ENCODE measurements around the gene ITGAL.
"Not testable (repeated sequence)": the region's sequence is repeated elsewhere in the genome, so short reads cannot be mapped to it uniquely, and the experiment has no call there.

The ITGAL gene

DNA sequence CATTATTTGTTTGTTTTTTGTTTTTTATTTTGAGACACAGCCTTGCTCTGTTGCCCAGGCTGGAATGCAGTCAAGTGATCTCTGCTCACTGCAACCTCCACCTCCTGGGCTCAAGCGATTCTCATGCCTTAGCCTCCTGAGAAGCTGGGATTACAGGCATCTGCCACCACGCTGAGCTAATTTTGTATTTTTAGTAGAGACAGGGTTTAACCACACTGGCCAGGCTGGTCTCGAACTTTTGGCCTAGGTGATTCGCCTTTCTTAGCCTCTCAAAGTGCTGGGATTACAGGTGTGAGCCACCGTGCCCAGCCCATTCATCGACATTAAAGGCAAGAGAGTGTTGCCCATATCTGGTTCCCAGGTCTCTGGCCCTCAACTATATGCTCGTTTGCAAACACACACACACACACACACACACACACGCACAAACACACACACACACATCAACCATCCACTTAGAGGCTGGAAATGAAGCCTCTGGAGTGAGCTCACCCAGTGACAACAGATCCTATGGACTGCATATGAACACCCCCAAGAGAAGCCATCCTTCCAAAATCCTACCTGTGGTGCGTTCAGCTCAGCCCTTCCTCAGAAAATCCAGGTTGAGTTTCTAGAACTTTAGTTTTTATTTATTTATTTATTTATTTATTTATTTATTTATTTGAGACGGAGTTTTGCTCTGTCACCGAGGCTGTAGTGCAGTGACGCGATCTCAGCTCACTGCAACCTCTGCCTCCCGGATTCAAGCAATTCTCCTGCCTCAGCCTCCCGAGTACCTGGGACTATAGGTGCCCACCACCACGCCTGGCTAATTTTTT lies 14.6 kb upstream of the ITGAL start:
- DNase-seq, result no peak

DNA sequence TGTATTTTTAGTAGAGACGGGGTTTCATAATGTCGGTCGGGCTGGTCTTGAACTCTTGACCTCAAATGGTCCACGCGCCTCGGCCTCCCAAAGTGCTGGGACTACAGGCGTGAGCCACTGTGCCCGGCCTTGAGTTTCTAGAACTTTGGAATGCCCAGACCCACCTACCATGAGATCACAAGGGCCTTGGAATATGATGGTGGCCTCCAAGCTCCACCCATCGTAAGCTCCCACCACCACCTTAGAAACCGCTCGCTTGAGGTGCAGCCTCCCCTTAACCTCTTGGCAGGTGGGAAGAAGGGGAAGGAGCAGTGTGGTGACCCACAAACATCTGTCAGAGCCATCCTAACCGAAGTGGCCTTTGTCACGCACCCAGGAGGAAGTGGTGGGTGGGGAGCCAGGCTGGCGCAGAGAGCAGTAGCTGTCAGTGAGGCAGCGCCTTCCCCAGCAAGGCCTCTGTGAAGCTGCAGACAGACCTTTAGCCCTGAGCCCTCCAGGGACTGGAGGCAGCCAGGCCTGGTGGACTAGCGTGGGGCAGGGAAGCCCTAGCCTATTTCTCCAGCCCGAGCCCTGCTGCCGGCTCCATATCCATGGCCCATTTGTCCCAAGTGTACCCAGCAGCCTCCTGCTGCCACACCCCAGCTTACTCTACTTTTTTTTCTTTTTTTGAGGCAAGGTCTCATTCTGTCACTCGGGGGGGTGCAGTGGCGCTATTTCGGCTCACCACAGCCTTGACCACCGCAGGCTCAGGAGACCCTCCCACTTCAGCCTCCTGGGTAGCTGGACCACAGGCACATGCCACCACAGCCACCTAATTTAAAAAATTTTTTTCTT lies 13.8 kb upstream of the ITGAL start:
- no peak for DNase-seq

DNA sequence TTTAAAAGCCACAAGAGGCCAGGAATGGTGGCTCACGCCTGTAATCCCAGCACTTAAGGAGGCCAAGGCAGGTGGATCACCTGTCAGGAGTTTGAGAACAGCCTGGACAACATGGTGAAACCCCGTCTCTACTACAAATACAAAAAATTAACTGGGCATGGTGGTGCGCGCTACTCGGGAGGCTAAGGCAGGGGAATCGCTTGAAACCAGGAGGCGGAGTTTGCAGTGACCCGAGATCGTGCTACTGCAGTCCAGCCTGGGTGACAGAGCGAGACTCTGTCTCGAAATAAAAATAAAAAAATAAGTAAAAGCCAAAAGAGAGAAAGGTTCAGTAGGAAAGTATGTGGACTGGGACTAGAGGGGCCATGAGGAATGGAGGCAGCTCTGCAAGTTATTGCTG lies 13.1 kb upstream of the ITGAL start:
- DNase-seq, result no peak

DNA sequence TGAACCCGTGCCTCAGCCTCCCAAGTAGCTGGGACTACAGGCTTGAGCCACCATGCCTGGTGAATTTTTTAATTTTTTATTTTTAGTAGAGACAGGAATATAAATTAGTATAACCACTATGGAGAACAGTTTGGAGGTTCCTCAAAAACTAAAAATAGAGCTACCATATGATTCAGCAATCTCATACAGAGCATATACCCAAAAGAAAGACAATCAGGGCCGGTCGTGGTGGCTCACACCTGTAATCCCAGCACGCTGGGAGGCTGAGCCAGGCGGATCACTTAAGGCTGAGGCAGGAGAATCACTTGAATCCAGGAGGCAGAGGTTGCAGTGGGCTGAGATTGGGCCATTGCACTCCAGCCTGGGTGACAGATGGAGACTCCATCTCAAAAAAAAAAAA lies 11.1 kb upstream of the ITGAL start:
- DNase-seq, result not testable (repeated sequence)

DNA sequence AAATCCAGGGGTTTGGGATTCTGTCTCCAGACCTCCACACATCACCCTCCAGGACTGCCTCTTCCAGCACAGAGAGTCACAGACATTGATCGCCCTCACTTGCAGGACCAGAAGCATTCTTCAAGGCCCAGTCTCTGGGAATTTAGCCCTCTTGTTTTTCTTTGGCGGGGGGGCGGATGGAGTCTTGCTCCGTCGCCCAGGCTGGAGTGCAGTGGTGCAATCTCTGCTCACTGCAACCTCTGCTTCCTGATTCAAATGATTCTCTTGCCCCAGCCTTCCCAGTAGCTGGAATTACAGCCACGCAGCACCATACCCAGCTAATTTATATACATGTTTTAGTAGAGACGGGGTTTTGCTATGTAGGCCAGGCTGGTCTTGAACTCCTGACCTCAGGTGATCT lies 8.5 kb upstream of the ITGAL start:
- no peak for DNase-seq

DNA sequence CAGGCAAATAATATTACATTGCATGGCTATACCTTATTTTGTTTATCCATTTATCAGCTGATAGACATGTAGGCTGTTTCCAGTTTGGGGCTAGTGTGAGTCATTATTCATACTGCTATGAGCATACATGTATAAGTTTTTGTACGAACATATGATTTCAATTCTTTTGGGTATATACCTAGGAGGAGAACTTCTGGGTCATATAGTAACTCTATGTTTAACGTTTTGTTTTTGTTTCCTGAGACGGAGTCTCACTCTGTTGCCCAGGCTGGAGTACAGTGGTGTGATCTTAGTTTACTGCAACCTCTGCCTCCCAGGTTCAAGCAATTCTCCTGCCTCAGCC lies 2.4 kb upstream of the ITGAL start:
- no peak for DNase-seq

DNA sequence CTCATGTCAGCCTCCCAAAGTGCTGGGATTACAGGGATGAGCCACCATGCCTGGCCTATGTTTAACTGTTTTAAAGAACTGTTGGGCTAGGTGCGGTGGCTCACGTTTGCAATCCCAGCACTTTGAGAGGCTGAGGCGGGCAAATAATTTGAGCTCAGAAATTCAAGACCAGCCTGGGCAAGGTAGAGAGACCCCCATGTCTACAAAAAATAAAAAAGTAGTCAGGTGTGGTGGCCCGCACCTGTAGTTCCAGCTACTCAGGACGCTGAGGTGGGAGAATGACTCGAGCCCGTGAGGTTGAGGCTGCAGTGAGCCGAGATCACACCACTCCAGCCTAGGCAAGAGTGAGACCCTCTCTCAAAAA lies 1.9 kb upstream of the ITGAL start:
- no peak for DNase-seq

DNA sequence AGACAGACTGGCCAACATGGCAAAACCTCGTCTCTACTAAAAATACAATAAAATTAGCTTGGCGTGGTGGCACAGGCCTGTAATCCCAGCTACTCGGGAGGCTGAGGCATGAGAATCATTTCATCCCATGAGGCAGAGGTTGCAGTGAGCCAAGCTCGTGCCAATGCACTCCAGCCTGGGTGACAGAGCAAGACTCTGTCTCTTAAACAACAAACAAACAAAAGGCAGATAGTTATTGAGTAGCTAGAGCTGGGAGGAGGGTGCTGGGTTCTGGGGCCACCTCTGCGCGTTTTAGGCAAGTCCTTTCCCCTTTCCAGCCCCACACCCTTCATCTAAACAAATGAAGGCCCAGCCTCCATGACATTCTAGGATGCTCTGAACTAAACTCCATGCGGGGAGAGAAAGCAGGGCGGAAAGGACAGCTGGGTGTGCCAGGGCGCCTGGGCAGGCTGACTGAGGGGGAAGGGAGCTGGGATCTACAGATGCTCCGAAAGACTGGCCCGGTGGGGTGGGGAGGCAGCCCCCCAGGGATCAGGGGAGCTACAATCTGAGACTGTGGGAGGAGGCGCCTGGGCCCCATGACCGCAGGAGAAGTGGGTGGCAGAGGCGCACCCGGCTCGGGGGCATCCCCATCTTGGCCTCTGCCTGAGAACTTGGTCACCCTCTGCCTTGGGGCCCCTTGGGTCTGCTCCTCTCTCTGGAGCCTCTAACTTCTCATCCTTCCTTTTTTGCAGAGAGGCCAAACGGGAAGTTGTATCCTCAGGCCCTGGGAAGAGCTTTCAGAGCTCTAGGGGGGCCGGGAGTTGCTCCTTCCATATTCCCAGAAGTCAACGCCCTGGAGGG lies 910 bp downstream of the ITGAL start:
- DNase-seq, result no peak

DNA sequence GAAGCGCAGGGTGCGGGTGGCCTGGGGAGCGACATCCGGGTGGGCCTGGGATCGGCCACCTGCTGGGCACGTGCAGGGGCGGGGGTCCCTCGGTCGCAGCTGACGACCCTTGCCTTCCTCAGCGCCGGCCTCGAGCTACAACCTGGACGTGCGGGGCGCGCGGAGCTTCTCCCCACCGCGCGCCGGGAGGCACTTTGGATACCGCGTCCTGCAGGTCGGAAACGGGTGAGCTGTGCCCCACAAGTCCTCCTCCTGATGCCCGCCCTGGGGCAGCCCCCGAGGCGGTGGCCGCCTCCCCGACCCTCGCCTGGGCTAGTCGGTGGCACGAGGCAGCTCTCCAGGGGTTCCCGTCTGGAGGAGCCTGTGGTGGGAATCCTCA lies 1.5 kb downstream of the ITGAL start:
- DNase-seq, result no peak

DNA sequence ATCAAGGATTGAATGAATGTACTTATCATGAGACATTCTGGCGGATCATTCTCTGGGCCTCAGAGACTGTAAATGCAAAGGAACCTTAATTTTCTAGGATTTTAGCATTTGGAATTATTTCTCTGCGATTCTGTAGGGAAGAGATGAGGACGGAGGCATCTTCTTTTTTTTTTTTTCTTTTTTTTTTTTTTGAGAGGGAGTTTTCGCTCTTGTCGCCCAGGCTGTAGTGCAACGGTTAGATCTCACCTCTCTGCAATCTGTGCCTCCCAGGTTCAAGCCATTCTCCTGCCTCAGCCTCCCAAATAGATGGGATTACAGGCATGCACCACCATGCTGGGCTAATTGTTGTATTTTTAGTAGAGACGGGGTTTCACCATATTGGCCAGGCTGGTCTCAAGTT lies 2.1 kb downstream of the ITGAL start:
- no peak for DNase-seq

DNA sequence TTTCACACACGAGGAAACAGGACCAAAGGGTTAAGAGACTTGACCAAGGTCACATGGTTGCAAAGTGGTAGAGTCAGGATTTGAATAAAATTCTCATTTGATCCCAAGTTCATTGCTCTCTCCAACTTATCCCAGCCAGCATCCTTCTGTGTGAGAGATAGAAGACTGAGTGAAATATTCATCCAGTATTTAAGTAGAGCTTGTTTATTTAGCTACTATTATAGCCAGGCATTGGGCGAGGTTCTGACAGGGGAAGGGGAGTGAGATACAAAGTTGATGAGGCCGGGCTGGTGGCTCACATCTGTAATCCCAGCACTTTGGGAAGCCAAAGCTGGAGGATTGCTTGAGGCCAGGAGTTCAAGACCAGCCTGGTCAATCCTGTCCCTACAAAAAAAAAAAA lies 4.4 kb downstream of the ITGAL start:
- no peak for DNase-seq

DNA sequence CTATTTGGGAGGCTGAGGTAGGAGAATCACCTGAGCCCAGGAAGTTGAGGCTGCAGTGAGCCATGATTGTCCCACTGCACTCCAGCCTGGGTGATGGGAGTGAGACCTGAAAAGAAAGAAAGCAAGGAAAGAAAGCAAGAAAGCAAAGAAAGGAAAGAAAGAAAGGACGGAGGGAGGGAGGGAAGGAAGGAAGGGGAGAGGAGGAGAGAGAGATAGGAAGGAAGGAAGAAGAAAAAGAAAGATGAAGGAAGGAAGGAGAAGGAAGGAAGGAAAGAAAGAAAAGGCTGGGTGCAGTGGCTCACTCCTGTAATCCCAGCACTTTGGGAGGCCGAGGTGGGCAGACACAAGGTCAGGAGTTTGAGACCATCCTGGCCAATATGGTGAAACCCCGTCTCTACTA lies 5.2 kb downstream of the ITGAL start:
- not testable (repeated sequence) for DNase-seq

DNA sequence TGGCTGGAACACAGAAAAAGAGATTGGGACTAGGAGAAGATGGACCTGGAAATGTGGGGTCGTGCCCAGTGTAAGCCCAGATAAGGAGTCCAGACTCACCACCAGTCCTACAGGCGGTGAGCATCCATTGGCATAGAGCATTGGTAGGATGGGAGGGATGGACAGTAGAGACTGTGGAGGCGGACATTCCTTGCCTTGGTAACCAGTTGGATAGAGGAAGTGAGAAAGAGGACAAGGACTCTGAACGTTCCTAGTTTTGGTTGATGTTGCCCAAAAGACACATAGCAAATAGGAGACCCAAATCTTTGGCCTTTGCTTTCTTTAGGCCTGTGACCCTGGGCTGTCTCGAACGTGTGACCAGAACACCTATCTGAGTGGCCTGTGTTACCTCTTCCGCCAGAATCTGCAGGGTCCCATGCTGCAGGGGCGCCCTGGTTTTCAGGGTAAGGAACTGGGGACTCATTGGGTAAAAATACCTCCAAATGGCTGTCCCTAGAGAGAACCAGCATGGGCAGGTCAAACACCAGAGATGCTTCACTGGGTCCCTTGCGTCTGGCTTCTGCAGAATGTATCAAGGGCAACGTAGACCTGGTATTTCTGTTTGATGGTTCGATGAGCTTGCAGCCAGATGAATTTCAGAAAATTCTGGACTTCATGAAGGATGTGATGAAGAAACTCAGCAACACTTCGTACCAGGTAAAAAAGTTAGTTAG lies 6.4 kb downstream of the ITGAL start:
- no peak for DNase-seq

DNA sequence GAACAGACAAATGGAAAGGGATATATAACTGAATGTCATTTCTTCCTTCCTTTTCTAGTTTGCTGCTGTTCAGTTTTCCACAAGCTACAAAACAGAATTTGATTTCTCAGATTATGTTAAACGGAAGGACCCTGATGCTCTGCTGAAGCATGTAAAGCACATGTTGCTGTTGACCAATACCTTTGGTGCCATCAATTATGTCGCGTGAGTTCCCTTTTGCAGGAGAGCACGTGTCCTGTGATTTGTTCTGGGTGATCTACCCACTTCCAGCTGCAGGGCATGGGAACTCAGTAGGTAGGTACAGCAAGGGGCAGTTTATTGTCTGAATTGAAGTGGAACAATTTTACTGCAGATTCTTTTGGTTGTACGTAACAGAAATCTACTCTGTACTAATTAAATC lies 8.8 kb downstream of the ITGAL start:
- no peak for DNase-seq

DNA sequence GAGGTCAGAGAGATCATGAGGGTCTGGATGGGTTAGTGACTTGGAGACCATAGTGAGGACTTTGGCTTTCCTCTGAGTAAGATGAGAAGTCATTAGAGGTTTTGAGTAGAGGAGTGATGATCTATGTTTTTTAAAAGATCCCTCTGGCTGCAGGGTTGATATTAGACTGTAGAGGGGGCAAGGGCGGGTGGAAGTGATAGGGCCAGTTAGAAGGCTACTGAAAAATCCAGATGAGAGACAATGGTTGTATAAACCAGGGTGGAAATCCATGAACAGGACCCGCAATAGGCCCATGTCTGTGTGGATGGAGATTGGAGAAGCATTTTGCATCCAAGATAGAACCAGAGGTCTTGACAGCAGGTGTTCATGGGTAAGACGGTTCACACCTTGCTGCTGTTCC lies 9.8 kb downstream of the ITGAL start:
- no peak for DNase-seq

DNA sequence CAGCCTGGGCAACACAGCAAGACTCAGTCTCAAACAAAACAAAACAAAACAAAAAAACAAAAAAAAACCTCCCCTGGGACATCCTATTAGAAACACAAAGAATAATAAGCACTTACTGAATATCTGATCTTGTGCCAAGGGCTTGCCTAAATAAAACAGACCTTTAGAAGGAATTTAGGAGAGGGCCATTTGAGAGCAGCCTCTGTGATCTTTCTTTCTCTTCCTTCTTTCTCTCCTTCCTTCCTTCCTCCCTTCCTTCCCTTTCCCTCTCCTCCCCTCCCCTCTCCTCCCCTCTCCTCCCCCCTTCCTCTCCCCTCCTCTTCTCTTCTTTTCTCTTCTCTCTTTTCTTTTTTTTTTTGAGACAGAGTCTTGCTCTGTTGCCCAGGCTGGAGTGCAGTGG lies 12.3 kb downstream of the ITGAL start:
- DNase-seq, result no peak

DNA sequence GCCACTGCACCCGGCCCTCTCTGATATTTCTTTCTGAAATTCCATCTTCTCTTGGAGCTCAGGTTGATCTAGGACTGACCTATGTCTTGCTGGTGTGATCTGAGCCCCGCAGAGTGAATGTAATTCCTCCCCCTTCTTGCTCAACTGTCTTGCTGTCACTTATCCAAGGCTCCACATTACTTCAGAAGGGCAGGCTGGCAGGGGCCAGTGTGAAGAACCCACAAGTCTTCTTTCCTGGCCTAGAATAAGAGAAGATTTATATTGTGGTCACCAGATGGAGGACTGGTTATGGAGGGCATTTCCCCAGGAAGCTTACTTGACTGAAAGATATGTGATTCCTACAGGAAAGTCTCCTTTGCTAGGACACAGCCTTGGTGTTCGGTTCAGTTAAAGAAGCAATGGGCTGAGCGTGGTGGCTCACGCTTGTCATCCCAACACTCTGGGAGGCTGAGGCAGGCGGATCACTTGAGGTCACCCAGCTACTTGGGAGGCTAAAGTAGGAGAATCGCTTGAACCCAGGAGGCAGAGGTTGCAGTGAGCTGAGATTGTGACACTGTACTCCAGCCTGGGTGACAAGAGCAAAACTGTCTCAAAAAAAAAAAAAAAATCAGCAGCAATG lies 13.4 kb downstream of the ITGAL start:
- DNase-seq, result no peak

DNA sequence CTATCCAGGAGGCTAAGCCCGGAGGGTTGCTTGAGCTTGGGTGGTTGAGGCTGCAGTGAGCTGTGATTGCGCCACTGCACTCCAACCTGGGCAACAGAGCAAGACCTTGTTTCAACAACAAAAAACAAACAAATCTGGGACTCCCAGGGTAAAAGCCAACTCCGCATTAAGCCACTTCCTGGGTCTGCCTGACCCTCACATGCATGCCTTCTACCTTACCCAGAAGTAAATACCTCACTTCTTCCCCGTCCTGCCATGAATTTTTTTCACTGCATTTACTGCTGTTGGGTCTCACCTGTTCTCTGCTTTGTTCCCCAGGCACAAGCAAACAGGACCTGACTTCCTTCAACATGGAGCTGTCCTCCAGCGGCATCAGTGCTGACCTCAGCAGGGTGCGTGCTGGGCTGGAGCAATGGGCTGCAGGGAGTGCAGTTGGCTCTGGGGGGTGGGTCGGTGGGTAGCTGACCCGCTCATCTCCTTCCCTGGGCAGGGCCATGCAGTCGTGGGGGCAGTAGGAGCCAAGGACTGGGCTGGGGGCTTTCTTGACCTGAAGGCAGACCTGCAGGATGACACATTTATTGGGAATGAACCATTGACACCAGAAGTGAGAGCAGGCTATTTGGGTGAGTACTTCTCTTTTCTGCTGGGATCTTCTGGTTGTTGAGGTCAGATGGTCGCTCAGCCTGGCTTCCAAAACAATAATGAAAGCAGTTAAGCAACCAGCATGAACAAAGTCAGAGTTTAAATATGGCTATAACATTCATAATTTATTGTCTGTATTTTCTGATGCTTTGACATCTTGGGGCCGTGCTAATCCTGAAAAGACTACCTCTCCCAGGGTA lies 16.4 kb downstream of the ITGAL start:
- DNase-seq, result no peak

DNA sequence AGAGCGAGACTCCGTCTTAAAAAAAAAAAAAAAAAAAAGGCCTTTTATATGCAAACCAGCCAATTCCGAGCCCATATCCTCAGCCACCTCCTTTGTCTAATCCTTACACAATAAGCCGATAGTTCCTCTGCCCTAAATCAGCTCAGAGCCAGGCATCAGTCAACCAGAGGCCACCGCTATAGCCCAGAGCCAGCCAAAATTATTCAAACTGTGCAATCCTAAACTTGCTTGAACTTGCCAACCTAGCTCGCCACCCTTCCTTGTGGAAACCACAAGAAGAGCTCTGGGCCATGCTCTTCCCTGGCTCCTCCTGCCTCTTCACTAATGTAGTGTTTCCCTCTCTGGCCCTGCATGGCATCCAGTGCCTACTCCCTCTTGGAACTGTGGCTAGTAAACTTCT lies 17.7 kb downstream of the ITGAL start:
- no peak for DNase-seq

DNA sequence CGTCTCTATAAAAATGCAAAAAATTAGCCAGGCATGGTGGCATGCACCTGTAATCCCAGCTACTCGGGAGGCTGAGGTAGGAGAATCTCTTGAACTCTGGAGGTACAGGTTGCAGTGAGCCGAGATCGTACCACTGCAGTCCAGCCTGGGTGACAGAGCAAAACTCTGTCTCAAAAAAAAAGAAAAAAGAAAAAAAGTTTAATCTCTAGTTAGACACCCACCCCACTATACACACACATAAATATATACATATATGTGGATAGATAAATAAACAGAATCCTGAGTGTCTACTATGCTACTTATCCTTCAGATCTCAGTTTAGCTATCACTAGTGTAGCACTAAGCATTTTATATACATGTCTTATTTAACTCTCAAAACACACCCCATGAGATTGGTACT lies 18.7 kb downstream of the ITGAL start:
- no peak for DNase-seq

DNA sequence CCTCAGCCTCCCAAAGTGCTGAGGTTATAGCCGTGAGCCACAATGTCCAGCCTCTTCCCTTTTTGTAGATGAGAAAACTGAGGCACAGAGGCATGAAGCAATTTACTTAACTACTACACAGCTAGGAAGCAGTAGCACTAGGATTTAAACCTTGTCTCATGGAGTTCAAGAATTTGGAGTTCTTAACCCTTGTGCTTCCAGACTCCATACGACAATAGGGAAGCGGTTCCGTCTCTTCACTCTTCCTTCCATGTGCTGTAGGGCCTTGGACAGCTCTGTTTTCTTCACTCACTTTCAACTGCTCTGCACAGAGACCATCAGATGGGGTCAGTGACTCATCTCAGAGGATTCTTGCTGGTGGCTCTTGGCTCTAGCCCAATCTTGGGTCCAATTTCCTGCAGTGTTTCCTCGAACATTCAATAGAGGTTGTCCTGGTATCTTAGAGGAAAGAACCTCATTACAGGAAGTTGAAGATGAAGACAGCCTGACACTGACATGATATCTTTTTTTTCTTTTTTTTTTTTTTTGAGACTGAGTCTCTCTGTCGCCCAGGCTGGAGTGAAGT lies 19.3 kb downstream of the ITGAL start:
- no peak for DNase-seq

All from NCI-H2029 treated with DMSO at 0.1 percent for 48 hours (cell line).